HCT116 (cell line): ENCODE measurements around the gene ESRRG.

ENCODE experiments used
- ATF3 ChIP-seq: IDR thresholded peaks from 2 replicates; pipeline ENCODE4 v1.6.1; 2012
- CBX3 ChIP-seq: IDR thresholded peaks from 2 replicates; pipeline ENCODE4 v1.6.1; 2012; ENCODE audit warnings: low read depth
- CEBPB ChIP-seq: IDR thresholded peaks from 2 replicates; pipeline ENCODE4 v1.6.1; 2012; ENCODE audit warnings: low read depth
- CTCF ChIP-seq, 3 experiments: fragments of 200-600 bp in 1 of 3; sonication (generic) in 1 of 3; IDR thresholded peaks in 2 of 3; conservative IDR thresholded peaks in 1 of 3; 2 replicates each; pipeline ENCODE4 v1.5.1; 2012 to 2017; ENCODE audit warnings: low read depth in 2 of 3, low read length in 2 of 3, antibody characterized with exemption in 1 of 3, borderline replicate concordance in 1 of 3, control low read depth in 1 of 3, mild to moderate bottlenecking in 1 of 3, mixed read lengths in 1 of 3, mixed run types in 1 of 3, moderate library complexity in 1 of 3; ENCODE audit not compliant: insufficient read depth in 1 of 3
- EZH2 ChIP-seq: fragments of 200-600 bp; sonication (generic); IDR thresholded peaks from 2 replicates; pipeline ENCODE4 v1.6.1; 2017; ENCODE audit warnings: antibody characterized with exemption, mixed run types
- EZH2phosphoT487 ChIP-seq: fragments of 200-600 bp; IDR thresholded peaks from 2 replicates; pipeline ENCODE4 v1.6.1; 2018; ENCODE audit warnings: antibody characterized with exemption, borderline replicate concordance
- POLR2A ChIP-seq: IDR thresholded peaks from 2 replicates; pipeline ENCODE4 v1.7.0; 2011; ENCODE audit warnings: borderline replicate concordance; ENCODE audit not compliant: insufficient read depth, insufficient read length; ENCODE audit errors: extremely low read depth
- POLR2AphosphoS5 ChIP-seq: IDR thresholded peaks from 2 replicates; pipeline ENCODE4 v1.6.1; 2011; ENCODE audit warnings: mild to moderate bottlenecking, low read depth, low read length, moderate library complexity
- SRF ChIP-seq: IDR thresholded peaks from 2 replicates; pipeline ENCODE4 v1.6.1; 2012; ENCODE audit warnings: low read depth
- ZFX ChIP-seq: fragments of 450-650 bp; IDR thresholded peaks from 2 replicates; pipeline ENCODE4 v1.6.1; 2017
- TF ChIP-seq, protein P1 (sequence below): IDR thresholded peaks from 2 replicates; pipeline ENCODE4 v1.6.1; 2012; ENCODE audit warnings: low read depth
- TF ChIP-seq, protein P2 (sequence below): IDR thresholded peaks from 2 replicates; pipeline ENCODE4 v1.6.1; 2012
- TF ChIP-seq, protein P3 (sequence below): IDR thresholded peaks from 2 replicates; pipeline ENCODE4 v1.6.1; 2011; ENCODE audit warnings: mild to moderate bottlenecking, low read length, moderate library complexity; ENCODE audit not compliant: insufficient replicate concordance; ENCODE audit errors: extremely low read depth

DNA sequence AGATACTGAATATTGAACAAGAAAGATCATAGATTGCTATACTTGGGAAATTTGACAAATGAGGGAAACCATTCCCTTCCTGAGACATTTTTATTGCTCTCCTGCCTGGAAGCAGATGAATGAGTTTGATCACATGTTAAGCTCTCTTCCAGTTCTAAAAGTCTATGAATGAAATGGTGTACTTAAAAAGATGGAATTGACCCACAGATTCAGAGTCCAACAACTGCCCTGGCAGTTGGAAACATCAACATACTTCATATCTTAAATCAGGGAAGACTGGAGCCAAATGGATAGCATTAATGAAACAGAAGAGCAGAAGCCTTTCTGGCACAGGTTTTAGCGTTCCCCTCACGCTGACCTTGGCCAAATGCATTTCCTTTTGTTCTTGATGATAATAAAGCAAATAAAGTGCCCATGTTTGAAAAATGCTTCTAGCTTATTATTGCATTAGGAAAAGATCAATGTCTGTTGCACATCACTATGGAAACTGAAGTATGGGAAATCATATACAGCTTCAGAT is 142.6 kb downstream of the ESRRG start:
- TF ChIP-seq EZH2phosphoT487 = no peak
- no peak for TF ChIP-seq CTCF (IDR thresholded peaks at IDR 0.05 in 2 of 3, conservative IDR thresholded peaks at IDR 0.05 in 1 of 3; ENCODE audit: borderline replicate concordance in 1 of 3, insufficient read depth in 1 of 3, low read depth in 2 of 3, low read length in 2 of 3)
- TF ChIP-seq, protein P1, sequence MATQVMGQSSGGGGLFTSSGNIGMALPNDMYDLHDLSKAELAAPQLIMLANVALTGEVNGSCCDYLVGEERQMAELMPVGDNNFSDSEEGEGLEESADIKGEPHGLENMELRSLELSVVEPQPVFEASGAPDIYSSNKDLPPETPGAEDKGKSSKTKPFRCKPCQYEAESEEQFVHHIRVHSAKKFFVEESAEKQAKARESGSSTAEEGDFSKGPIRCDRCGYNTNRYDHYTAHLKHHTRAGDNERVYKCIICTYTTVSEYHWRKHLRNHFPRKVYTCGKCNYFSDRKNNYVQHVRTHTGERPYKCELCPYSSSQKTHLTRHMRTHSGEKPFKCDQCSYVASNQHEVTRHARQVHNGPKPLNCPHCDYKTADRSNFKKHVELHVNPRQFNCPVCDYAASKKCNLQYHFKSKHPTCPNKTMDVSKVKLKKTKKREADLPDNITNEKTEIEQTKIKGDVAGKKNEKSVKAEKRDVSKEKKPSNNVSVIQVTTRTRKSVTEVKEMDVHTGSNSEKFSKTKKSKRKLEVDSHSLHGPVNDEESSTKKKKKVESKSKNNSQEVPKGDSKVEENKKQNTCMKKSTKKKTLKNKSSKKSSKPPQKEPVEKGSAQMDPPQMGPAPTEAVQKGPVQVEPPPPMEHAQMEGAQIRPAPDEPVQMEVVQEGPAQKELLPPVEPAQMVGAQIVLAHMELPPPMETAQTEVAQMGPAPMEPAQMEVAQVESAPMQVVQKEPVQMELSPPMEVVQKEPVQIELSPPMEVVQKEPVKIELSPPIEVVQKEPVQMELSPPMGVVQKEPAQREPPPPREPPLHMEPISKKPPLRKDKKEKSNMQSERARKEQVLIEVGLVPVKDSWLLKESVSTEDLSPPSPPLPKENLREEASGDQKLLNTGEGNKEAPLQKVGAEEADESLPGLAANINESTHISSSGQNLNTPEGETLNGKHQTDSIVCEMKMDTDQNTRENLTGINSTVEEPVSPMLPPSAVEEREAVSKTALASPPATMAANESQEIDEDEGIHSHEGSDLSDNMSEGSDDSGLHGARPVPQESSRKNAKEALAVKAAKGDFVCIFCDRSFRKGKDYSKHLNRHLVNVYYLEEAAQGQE = no peak
- TF ChIP-seq SRF = no peak
- no peak for TF ChIP-seq EZH2
- TF ChIP-seq ZFX = no peak
- TF ChIP-seq POLR2AphosphoS5 = no peak
- TF ChIP-seq POLR2A = no peak
- TF ChIP-seq CBX3 = no peak
- TF ChIP-seq, protein P2, sequence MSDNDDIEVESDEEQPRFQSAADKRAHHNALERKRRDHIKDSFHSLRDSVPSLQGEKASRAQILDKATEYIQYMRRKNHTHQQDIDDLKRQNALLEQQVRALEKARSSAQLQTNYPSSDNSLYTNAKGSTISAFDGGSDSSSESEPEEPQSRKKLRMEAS = no peak
- TF ChIP-seq CEBPB = no peak
- no peak for TF ChIP-seq ATF3
- TF ChIP-seq, protein P3, sequence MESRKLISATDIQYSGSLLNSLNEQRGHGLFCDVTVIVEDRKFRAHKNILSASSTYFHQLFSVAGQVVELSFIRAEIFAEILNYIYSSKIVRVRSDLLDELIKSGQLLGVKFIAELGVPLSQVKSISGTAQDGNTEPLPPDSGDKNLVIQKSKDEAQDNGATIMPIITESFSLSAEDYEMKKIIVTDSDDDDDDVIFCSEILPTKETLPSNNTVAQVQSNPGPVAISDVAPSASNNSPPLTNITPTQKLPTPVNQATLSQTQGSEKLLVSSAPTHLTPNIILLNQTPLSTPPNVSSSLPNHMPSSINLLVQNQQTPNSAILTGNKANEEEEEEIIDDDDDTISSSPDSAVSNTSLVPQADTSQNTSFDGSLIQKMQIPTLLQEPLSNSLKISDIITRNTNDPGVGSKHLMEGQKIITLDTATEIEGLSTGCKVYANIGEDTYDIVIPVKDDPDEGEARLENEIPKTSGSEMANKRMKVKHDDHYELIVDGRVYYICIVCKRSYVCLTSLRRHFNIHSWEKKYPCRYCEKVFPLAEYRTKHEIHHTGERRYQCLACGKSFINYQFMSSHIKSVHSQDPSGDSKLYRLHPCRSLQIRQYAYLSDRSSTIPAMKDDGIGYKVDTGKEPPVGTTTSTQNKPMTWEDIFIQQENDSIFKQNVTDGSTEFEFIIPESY = no peak
